Mesenchymal stem cell (in vitro differentiated cells and primary cell): ENCODE results near the gene SLC35B3.
"Not testable (repeated sequence)": the region's sequence is repeated elsewhere in the genome, so short reads cannot be mapped to it uniquely, and the experiment has no call there.

ENCODE experiments used
- DNase-seq: peaks from one replicate; pipeline ENCODE4 v3.0.0-alpha.2; 2013
- H2AFZ ChIP-seq: one replicate; pipeline ENCODE4 v1.6.1; 2013; ENCODE audit warnings: low read depth, mild to moderate bottlenecking, control low read depth, inconsistent platforms, low read length, moderate library complexity
- H2AK5ac ChIP-seq: 2 replicates; pipeline ENCODE4 v1.6.1; 2013; ENCODE audit warnings: low read length, moderate library complexity, mild to moderate bottlenecking, inconsistent platforms; ENCODE audit not compliant: severe bottlenecking
- H2BK120ac ChIP-seq: one replicate; pipeline ENCODE4 v1.6.1; 2013; ENCODE audit warnings: low read depth, mild to moderate bottlenecking, inconsistent platforms, low read length, moderate library complexity
- H2BK12ac ChIP-seq, 2 experiments: one replicate each; pipeline ENCODE4 v1.6.1; 2013; ENCODE audit warnings: inconsistent platforms in 2 of 2, low read length in 2 of 2, mild to moderate bottlenecking in 2 of 2, moderate library complexity in 2 of 2, control low read depth in 1 of 2
- H2BK15ac ChIP-seq: one replicate; pipeline ENCODE4 v1.6.1; 2013; ENCODE audit warnings: mild to moderate bottlenecking, low read depth, inconsistent platforms; ENCODE audit not compliant: poor library complexity, severe bottlenecking
- H2BK5ac ChIP-seq: 2 replicates; pipeline ENCODE4 v1.6.1; 2013; ENCODE audit warnings: low read depth, mild to moderate bottlenecking, low read length, control low read depth, inconsistent platforms; ENCODE audit not compliant: poor library complexity, severe bottlenecking
- H3K14ac ChIP-seq, 2 experiments: one replicate each; pipeline ENCODE4 v1.6.1; 2013; ENCODE audit warnings: inconsistent platforms in 2 of 2, low read length in 2 of 2, control low read depth in 1 of 2, mild to moderate bottlenecking in 1 of 2, moderate library complexity in 1 of 2
- H3K18ac ChIP-seq, 2 experiments: one replicate each; pipeline ENCODE4 v1.6.1; 2013; ENCODE audit warnings: inconsistent platforms in 2 of 2, low read length in 2 of 2, control low read depth in 1 of 2, low read depth in 1 of 2, mild to moderate bottlenecking in 1 of 2
- H3K23ac ChIP-seq, 2 experiments: one replicate each; pipeline ENCODE4 v1.6.1; 2013; ENCODE audit warnings: inconsistent platforms in 2 of 2, low read length in 2 of 2, mild to moderate bottlenecking in 2 of 2, moderate library complexity in 2 of 2, control low read depth in 1 of 2
- H3K27ac ChIP-seq: 2 replicates; pipeline ENCODE4 v1.5.1; 2013; ENCODE audit warnings: mild to moderate bottlenecking, moderate library complexity, low read length, control low read depth, inconsistent platforms; ENCODE audit not compliant: poor library complexity, severe bottlenecking
- H3K27me3 ChIP-seq, 2 experiments: 2 replicates each; pipeline versions ENCODE4 v1.6.1 to v1.7.0; 2013; ENCODE audit warnings: low read length in 2 of 2, mild to moderate bottlenecking in 2 of 2, moderate library complexity in 2 of 2, control low read depth in 1 of 2, inconsistent platforms in 1 of 2; ENCODE audit not compliant: control insufficient read depth in 1 of 2, insufficient read depth in 1 of 2
- H3K36me3 ChIP-seq, 2 experiments: 2 replicates each; pipeline versions ENCODE4 v1.6.1 to v1.7.0; 2013; ENCODE audit warnings: low read length in 2 of 2, control low read depth in 1 of 2, inconsistent platforms in 1 of 2, low read depth in 1 of 2, mild to moderate bottlenecking in 1 of 2; ENCODE audit not compliant: insufficient read depth in 2 of 2, control insufficient read depth in 1 of 2
- H3K4ac ChIP-seq, 2 experiments: one replicate each; pipeline ENCODE4 v1.6.1; 2013; ENCODE audit warnings: inconsistent platforms in 2 of 2, low read length in 2 of 2, mild to moderate bottlenecking in 2 of 2, moderate library complexity in 2 of 2, control low read depth in 1 of 2, low read depth in 1 of 2
- H3K4me1 ChIP-seq: 2 replicates; pipeline ENCODE4 v1.6.1; 2013; ENCODE audit warnings: low read depth, low read length, control low read depth; ENCODE audit not compliant: control insufficient read depth, insufficient read depth
- H3K4me2 ChIP-seq: 2 replicates; pipeline ENCODE4 v1.6.1; 2013; ENCODE audit warnings: low read length, mild to moderate bottlenecking, inconsistent platforms; ENCODE audit not compliant: poor library complexity, severe bottlenecking
- H3K4me3 ChIP-seq, 2 experiments: 2 replicates each; pipeline versions ENCODE4 v1.5.1 to v1.7.0; 2013; ENCODE audit warnings: low read length in 2 of 2, mild to moderate bottlenecking in 2 of 2, control low read depth in 1 of 2, low read depth in 1 of 2; ENCODE audit not compliant: insufficient read depth in 1 of 2
- H3K79me1 ChIP-seq: replicated peaks from 2 replicates; pipeline ENCODE4 v1.6.1; 2013; ENCODE audit warnings: mild to moderate bottlenecking, control low read depth, low read length, inconsistent platforms; ENCODE audit not compliant: poor library complexity, severe bottlenecking
- H3K9ac ChIP-seq: 2 replicates; pipeline ENCODE4 v1.7.0; 2013; ENCODE audit warnings: mild to moderate bottlenecking, low read length, moderate library complexity
- H3K9me3 ChIP-seq: 2 replicates; pipeline ENCODE4 v1.7.0; 2013; ENCODE audit warnings: mild to moderate bottlenecking, low read length; ENCODE audit not compliant: control insufficient read depth
- H4K8ac ChIP-seq: one replicate; pipeline ENCODE4 v1.6.1; 2013; ENCODE audit warnings: inconsistent platforms, mild to moderate bottlenecking, low read length, moderate library complexity
- H4K91ac ChIP-seq: one replicate; pipeline ENCODE4 v1.6.1; 2013; ENCODE audit warnings: mild to moderate bottlenecking, low read length, inconsistent platforms
- WGBS: methylation state at CpG from one replicate; pipeline ENCODE4 v1.1.7; 2013; ENCODE audit warnings: mixed read lengths; 5-methylcytosine and 5-hydroxymethylcytosine counted together

Gene SLC35B3

DNA sequence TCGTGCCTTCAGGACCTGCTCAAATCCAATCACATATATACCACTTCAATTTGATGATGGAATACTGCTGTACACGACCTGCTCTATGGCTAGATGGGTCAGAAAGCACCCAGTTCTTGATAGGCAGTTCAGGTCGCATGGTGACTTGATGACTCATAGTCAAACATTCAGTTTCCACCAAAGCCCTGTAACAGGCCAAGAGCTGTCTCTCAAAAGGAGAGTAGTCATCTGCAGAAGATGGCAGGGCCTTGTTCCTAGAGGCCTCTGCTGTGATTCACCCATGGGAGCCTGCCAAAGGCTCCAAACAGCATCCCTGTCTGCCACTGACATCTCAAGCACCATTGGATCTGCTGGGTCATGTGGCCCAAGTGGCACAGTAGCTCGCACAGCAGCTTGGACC lies 29.4 kb downstream of the SLC35B3 start:
- not testable (repeated sequence) for H3K27me3 ChIP-seq, H4K91ac ChIP-seq, H2BK12ac ChIP-seq, H3K4ac ChIP-seq, H2BK120ac ChIP-seq, H2BK5ac ChIP-seq, H3K4me1 ChIP-seq, H3K9ac ChIP-seq, H2AK5ac ChIP-seq, H3K4me2 ChIP-seq, H3K14ac ChIP-seq, H2BK15ac ChIP-seq, H3K23ac ChIP-seq, H4K8ac ChIP-seq, H3K18ac ChIP-seq, H2AFZ ChIP-seq, H3K79me1 ChIP-seq, H3K27ac ChIP-seq, H3K9me3 ChIP-seq, H3K4me3 ChIP-seq, DNase-seq
- H3K36me3 ChIP-seq, result peaks cover 11 to 23% of the 10 kb centered on the region in 2 experiments
- WGBS, result 80% methylated on average over 4 of the region's 4 CpGs

- peaks cover 6% of the 10 kb centered on the region for H3K9me3 ChIP-seq
- H3K18ac ChIP-seq, result no peak overlapping the region
- no peak overlapping the region for H2BK5ac ChIP-seq
- H3K27me3 ChIP-seq, result no peaks in the 10 kb centered on the region
- H2AK5ac ChIP-seq, result no peak overlapping the region
- H3K14ac ChIP-seq, result no peak overlapping the region
- no peak overlapping the region for H2AFZ ChIP-seq
- H3K23ac ChIP-seq, result no peak overlapping the region
- no peak overlapping the region for H4K91ac ChIP-seq
- no peak overlapping the region for H3K27ac ChIP-seq
- no peaks in the 10 kb centered on the region for H3K79me1 ChIP-seq
- H4K8ac ChIP-seq, result no peak overlapping the region
- no peak overlapping the region for H3K4me2 ChIP-seq
- H3K36me3 ChIP-seq, result no peaks in the 10 kb centered on the region
- no peak overlapping the region for H2BK120ac ChIP-seq
- no peaks in the 10 kb centered on the region for H3K4me1 ChIP-seq
- H2BK12ac ChIP-seq, result no peak overlapping the region
- H3K4me3 ChIP-seq, result no peak overlapping the region
- no peak overlapping the region for H3K4ac ChIP-seq
- H3K9ac ChIP-seq, result no peak overlapping the region
- no peak overlapping the region for H2BK15ac ChIP-seq
- DNase-seq, result no peak
- 90% methylated on average over 1 of the region's 1 CpG for WGBS
Measured at GRCh38 chr6:8402546-8402945, 32.8 kb downstream of the SLC35B3 start.

- Histone ChIP-seq H3K18ac (no peak overlapping the region), H2BK15ac (no peak overlapping the region), H3K23ac (no peak overlapping the region), H3K4me3 (no peak overlapping the region), H3K79me1 (no peaks in the 10 kb centered on the region), H3K4ac (no peak overlapping the region), H2BK5ac (no peak overlapping the region), H4K8ac (no peak overlapping the region), H3K36me3 (no peaks in the 10 kb centered on the region), H2BK12ac (no peak overlapping the region), H4K91ac (no peak overlapping the region), H3K9me3 (peaks cover 6% of the 10 kb centered on the region), H3K14ac (no peak overlapping the region), H2AFZ (no peak overlapping the region), H2AK5ac (no peak overlapping the region), H2BK120ac (no peak overlapping the region), H3K9ac (no peak overlapping the region), H3K4me1 (no peaks in the 10 kb centered on the region), H3K4me2 (no peak overlapping the region), H3K27me3 (no peaks in the 10 kb centered on the region), H3K27ac (no peak overlapping the region)
- WGBS, result 100% methylated on average over 1 of the region's 1 CpG
- DNase-seq, result no peak
Measured at GRCh38 chr6:8400663-8401062, 34.7 kb downstream of the SLC35B3 start.

DNA sequence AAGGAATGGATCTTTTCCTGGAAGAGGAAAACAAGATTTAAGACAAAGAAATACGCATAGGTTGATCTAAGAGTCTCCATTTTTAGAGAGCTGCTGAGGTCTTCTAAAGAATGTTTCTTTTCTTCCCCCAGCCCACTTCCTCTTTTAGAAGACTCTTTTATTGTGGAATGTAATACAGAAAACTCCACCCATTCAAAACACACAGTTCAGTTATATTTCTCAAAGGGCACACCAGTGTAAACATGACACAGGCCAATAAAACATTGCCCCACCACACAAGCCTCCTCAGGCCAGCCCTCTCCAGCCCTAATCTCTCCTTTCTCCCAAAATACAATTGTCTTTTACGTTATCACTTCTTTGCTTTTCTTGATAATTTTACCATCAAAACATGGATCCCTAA lies 42.8 kb downstream of the SLC35B3 start:
- H4K8ac ChIP-seq, result no peak overlapping the region
- H2BK120ac ChIP-seq, result no peak overlapping the region
- WGBS, result 60% methylated on average over 2 of the region's 2 CpGs
- no peak overlapping the region for H2AK5ac ChIP-seq
- H3K4me2 ChIP-seq, result no peak overlapping the region
- H3K27ac ChIP-seq, result no peak overlapping the region
- no peak overlapping the region for H3K14ac ChIP-seq
- no peak overlapping the region for H2BK12ac ChIP-seq
- H2BK5ac ChIP-seq, result no peak overlapping the region
- no peak overlapping the region for H3K9ac ChIP-seq
- H3K23ac ChIP-seq, result no peak overlapping the region
- no peaks in the 10 kb centered on the region for H3K27me3 ChIP-seq
- no peak overlapping the region for H3K4me3 ChIP-seq
- no peak overlapping the region for H2AFZ ChIP-seq
- no peaks in the 10 kb centered on the region for H3K36me3 ChIP-seq
- no peaks in the 10 kb centered on the region for H3K79me1 ChIP-seq
- no peaks in the 10 kb centered on the region for H3K4me1 ChIP-seq
- no peak for DNase-seq
- H3K9me3 ChIP-seq, result no peaks in the 10 kb centered on the region
- H4K91ac ChIP-seq, result no peak overlapping the region
- no peak overlapping the region for H2BK15ac ChIP-seq
- no peak overlapping the region for H3K18ac ChIP-seq
- no peak overlapping the region for H3K4ac ChIP-seq
